Breast epithelium (tissue), 3 donors: ENCODE measurements around the gene MGAT3.

Experiments used
- CTCF ChIP-seq, 3 donors: fragments of 450-650 bp; IDR thresholded peaks; one replicate each; pipeline ENCODE4 v1.5.1; 2016 to 2017; ENCODE audit warnings: antibody characterized with exemption in 3 of 3, mild to moderate bottlenecking in 3 of 3, moderate library complexity in 3 of 3
- POLR2A ChIP-seq: fragments of 450-650 bp; IDR thresholded peaks from one replicate; pipeline ENCODE4 v1.6.1; 2016; ENCODE audit warnings: antibody characterized with exemption, mild to moderate bottlenecking, moderate library complexity
- POLR2AphosphoS5 ChIP-seq, 3 donors: sonication (generic); formaldehyde crosslinking; IDR thresholded peaks; one replicate each; pipeline ENCODE4 v1.6.1; 2017; ENCODE audit warnings: antibody characterized with exemption in 3 of 3

GRCh38 chr22:39462443-39463221 is 5.8 kb downstream of the MGAT3 start:
- TF ChIP-seq CTCF (IDR thresholded peaks at IDR 0.05) (no peak), POLR2A (no peak), POLR2AphosphoS5 (IDR thresholded peaks at IDR 0.05) (no peak)
